HG02588 (cell line): ENCODE data around the gene GAS7.
"Not testable (repeated sequence)": the region's sequence is repeated elsewhere in the genome, so short reads cannot be mapped to it uniquely, and the experiment has no call there.

Experiments used
- ATAC-seq: cut with Tn5 transposase; IDR thresholded peaks from one replicate; pipeline ENCODE4 v1.9.1; 2021; ENCODE audit warnings: mild to moderate bottlenecking, moderate library complexity; ENCODE audit not compliant: unreplicated experiment

The GAS7 gene

GRCh38 chr17:10032118-10032852, 166.1 kb downstream of the GAS7 start:
- no peak for ATAC-seq

DNA sequence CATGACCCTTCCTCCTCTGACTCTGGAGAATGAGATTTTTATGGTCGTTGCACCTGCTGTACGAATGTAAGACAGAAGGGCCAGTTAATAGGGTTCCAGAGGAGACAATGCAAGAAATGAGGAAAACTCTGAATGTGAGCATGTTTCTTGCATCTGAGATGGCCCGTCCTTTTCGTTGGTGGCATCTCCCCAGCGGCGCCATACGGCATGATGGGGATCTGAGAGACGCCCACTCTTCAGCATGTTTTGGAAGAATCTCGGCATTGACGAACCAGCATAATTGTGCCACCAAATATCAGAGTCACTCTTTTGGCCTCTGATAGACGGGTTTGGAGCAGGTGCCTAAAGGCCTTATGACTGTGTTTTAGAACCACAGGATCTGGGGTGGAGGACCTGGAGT, 166.8 kb downstream of the GAS7 start:
- ATAC-seq, result no peak

- ATAC-seq, result no peak
Observed at GRCh38 chr17:10031127-10031526, 167.3 kb downstream of the GAS7 start.

- ATAC-seq, result no peak
Observed at GRCh38 chr17:10029129-10029528, 169.3 kb downstream of the GAS7 start.

DNA sequence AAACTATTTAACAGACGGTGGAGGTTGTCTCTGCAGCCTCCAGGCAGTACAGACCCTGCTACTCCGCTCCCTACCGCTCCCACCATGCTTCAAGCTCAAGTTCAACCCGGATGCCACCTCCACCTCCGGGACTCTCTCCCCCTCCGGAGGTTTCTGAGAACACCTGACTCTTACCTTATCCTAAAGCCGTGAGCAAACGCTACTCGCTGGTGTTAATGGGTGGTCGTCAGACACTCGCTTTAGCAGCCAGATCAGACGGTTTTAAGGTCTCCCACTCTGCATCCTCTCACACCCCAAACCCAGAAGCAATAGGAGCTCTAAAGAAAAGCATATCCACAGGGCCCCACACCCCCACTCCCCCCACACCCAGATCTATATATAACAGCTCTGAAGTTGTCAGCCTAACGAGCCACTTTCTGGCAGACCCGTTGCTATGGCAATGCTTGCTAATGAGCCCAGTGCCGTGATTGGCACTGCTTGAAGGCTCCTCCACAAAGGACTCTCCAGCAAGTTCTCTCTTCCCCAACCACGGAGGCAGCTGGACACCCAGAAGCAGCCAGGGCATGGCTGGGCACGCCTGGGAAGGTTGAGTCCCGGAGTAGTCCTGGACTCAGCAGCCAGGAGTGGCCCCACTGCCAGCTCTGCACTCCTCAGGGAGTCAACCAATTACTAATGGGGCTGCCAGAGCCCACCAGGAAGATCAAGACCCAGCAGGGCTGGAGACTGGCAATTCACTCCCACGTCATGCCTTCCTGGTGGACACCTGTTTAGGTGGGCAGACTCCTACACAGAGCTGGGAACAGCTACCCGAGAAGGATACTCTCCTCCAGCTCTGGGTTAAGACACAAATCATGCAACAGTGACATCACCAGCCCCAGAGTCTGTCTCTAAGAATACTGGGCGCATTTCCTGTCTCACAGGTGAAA, 172.2 kb downstream of the GAS7 start:
- ATAC-seq, result no peak

GRCh38 chr17:10025224-10025623, 173.2 kb downstream of the GAS7 start:
- ATAC-seq, result no peak

DNA sequence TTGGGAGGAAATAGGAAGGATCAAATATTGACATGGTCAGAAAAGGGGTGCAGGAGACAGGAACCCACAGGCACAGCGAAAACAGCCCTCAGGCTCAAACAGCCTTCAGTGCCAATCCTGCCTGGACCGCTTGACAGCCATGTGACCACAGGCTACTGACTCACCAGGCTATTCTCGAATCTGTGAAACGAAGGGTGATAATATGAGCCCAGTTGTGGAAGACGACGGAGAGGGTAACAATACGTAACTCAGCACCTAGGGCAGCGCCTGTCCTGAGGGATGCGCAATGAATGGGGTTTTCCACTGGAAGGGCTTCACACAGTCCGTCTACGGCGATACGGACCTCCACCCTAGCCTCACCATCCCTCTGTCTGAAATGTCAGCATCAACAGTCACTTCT, 176.0 kb downstream of the GAS7 start:
- ATAC-seq, result no peak

DNA sequence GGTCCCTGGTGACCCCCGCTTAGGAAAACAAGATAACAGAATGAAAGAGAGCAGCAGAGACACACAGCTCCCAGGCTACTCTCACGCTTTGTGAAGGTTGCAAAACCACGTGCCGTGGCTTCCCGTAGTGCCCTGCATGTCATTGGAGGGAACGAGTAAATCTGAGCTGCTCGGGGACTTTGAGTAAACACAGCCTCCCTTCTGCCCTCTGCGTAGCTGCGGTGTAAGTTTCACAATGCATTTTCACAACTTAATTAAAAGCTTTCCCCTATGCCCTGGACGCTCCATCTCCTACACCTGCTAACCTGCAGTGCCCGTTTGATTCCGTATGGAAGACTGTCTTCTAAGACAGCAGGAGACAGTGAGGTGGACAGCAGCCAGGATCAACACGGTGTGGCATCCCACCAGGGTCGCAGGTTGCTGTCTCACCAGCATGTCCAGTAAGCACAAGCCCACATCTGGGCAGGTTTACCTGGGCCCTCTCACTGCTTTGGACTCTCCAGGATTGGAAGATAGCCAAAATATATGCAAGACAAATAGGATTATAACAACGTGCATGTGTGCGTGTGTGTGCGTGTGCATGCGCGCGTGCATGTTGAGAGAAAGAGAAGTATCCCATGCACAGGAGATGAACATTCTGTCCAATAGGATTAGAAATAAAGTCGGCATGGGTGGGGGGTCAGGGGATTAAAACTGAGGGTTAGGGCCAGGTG, 177.0 kb downstream of the GAS7 start:
- no peak for ATAC-seq

DNA sequence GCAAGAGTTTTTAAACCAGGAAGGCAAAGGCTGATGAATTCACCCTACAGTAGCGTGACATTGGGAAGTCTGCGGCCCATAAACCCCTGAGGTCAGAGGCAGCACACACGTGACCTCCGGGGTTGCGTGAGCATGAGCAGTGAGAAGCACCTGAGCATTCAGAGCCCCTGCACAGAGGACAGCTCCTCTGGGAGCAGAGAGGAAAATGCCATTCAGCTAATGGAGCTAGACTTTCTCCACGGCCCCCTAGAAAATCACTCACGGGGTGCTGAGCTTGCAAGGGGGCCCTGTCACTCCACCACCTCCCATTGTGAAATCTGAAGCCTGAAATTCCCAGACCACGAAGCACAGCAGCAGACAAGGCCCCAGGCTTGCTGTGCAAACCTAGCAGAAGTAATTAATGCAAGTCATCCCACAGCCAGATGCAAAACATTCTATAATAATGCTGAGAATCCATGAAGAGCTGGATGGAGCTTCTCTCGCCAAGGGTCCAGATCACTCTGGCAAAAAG, 178.4 kb downstream of the GAS7 start:
- ATAC-seq, result no peak

DNA sequence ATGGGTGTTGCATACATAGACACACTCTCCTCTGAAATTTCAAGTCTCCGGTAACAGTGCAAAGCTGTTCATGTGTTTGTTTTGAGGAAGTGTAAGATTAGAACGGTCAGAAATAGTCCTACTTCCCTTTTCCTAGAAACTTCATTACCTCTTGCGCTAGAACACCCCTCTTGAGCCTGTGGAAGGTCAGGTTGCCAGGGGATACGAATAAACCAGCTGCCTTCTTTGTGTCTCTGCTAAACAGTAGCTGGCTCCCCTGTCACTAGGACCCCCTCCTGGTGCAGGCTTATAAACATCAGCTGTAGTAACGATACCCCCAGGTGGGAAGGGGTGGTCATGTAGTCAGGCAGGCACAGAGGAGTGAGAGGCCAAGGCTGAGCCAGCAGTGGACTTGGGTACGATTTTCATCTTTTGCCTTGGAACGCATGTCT, 179.9 kb downstream of the GAS7 start:
- peak; percentile 49 for ATAC-seq

DNA sequence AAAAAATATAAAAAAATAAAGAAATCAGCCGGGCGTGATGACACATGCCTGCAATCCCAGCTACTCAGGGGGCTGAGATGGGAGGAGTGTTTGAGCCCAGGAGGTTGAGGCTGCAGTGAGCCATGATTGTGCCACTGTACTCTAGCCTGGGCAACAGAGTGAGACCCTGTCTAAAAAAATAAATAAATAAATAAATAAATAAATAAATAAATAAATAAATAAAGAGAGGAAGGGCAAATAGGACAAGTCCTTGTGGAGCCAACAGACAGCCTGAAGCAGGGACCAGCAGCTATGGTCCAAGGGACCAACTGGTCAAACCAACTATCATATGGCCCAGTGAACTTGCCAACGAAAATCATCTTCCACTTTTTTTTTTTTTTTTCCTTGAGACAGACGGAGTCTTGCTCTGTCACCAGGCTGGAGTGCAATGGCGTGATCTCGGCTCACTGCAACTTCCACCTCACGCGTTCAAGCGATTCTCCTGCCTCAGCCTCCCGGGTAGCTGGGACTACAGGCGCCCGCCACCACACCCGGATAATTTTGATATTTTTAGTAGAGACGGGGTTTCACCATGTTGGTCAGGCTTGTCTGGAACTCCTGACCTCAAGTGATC, 181.3 kb downstream of the GAS7 start:
- ATAC-seq, result not testable (repeated sequence)

- peak; percentile 76 for ATAC-seq
Observed at GRCh38 chr17:10013365-10014112, 184.9 kb downstream of the GAS7 start.

- ATAC-seq, result no peak
Observed at GRCh38 chr17:10010752-10011151, 187.7 kb downstream of the GAS7 start.

DNA sequence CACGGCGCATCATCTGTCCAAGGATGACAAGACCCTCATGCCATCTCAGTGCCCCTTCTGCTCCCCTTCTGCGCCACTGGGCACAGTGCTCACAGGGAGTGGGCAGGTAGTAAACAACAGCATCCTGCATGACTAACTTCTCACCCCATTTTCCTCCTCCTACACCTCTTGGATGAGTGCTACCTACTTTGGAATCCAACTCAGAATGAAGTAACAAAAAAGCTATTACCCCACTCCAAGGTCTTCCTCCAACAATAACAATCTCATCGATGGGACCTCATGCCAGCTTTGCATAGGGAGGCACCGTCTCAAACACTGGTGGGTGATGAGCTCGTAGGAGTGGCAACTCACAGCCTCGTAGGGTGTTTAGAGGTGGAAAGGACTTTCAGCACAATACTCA, 194.7 kb downstream of the GAS7 start:
- ATAC-seq, result no peak

DNA sequence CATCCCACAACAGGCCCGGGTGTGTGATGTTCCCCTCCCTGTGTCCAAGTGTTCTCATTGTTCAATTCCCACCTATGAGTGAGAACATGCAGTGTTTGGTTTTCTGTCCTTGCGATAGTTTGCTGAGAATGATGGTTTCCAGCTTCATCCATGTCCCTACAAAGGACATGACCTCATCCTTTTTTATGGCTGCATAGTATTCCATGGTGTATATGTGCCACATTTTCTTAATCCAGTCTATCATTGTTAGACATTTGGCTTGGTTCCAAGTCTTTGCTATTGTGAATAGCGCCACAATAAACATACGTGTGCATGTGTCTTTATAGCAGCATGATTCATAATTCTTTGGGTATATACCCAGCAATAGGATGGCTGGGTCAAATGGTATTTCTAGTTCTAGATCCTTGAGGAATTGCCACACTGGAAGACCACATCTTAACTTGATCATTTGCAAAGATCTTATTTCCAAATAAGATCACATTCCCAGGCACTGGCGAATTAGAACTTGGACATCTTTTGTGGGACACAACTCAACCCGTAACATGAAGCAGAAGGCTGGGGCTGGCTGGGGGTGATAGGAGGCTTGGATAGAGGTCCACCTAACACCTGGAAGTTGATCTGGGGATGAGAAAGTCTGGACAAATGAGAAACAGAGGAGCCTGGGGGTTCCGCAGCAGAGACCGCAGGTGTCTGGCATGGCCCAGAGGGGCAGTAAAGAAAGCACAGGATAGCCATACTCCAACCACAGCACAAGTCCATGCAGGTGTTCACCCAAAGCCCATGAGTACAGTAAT, 195.6 kb downstream of the GAS7 start:
- not testable (repeated sequence) for ATAC-seq

GRCh38 chr17:10001306-10001873, 197.0 kb downstream of the GAS7 start:
- no peak for ATAC-seq

- no peak for ATAC-seq
Observed at GRCh38 chr17:9999919-10000695, 198.3 kb downstream of the GAS7 start.

DNA sequence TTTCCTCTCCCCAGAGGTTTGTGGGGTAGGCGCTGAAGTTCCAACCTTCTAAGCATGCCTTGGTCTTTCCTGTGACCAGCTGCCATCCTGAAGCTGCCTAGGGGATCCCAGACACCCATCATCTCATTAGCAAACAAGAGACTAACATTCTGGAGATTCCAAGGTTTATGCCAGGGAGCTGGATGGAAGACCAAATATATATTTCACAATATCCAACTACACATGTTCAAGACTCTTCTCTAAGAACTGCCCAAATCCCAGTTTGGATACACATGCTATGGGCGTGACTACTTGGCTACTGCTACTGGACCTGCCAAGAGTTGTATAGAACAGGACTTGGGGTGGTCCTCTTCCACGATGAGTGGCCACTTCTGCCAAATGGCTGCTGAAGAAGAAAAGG, 200.3 kb downstream of the GAS7 start:
- ATAC-seq, result no peak
